ENCODE measurements around the gene RASAL2.

RASAL2 gene

DNA sequence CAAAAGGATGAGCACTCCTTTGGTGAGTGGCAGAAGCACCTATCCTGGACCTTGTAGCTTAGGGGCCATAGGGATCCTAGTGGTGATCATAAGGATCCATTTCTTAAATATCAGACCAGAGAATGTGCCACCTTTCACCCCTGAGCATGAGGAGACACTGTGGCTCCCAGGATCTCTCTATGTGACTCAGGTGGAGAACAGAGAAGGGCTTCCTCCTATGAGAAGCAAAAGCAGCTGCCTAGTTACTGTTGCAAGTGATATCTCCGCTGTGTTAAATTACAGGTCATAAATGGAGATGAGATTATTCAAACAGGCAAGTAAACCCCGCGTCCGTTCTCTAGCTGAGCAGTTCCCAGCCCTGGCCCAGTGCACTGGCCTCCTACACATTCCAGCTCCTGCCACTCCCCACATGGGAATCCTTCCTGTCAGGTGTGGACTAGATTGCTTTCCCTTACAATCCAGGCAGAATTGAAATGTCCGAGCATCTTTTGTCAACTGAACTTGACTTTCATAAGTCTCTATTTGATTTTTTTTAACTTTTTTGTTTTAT is 376.6 kb downstream of the RASAL2 start:
- DNase-seq, result no peak

DNA sequence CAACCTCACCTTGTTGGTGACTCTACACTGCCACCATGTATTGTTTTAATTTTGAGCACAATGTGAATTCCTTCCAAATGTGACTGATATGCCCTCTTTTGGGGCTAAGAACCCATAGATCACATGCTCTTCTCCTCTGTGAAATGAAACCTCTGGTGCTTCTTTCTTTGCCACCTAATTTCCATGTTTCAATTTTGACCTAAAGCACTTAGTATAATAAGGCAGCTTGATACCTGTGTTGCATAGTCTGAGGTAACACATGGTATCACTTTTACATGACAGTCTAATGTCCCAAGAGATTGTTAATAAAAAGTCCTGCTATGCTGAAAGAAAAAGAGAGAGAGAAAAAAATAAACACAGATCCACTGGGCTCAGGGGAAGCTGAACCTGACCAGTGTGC is 378.6 kb downstream of the RASAL2 start:
- no peak for DNase-seq

DNA sequence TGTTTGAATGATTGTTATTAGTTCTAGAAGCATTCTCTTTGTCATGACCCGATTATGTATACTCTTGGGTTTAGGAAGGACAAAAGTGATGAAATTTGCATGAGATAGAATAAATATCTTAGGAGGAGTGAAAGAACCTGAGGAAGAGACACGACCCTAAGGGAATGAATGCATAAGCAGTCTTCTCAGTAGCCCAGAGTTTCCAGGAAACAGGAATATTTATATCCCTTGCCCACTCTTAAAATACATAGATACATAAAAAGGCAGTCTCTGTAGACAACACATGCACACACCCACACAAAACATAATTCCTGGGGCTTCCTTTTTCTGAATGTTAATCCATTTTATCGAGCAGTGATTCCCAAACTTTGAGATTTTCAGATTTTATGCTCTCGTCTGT is 383.5 kb downstream of the RASAL2 start:
- no peak for DNase-seq

DNA sequence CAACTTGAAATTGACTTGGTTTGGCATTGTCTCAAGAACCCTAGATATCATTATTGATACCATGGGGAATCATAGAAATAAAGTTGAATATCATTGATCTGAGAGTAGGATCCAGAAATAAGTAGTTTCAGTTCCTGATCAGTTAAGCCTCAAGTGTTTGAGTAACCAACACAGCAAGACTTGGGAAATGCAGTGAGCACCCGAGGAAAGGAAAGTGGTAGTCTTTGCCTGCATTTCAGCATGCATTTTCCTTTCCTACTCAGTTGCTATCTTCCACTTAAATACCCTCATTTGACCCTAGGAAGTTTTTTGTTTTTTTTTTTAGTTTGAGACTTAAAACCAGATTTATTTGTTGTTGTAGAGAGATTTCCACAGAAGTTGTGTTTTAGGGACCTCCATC is 383.9 kb downstream of the RASAL2 start:
- peak; percentile 13 for DNase-seq

DNA sequence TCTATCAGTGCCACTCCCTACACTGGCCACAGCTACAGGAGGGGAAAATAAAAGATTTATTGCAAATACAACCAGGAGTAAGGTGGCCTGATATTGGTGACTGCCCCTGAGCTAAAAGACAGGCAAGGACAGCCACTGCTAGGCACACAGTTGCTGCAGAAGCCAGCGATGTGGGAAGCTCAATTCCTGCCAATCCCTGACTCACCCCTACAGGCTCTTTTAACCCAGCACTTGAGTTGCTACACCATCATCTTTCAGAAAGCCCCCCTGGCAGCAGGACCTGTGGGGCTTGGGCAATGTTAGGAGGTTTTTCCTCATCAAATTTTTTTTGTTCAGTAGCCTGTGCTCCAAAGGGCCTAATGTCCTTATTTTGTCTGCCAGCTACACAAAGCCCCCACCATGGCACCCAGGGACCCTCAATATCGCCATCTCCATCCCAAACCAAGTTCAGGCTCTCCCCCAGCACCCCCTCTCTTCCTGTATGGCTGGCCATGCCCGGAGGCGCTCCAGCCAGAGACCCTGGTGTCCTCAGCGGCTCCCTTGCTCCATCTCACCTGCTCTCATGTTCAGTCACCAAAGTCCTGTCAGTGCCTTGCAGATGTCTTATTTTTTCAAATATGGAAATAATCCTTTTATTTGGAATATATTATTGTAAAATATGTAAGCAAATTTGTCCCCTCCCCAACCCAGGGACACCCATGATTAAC is 389.5 kb downstream of the RASAL2 start:
- no peak for DNase-seq

DNA sequence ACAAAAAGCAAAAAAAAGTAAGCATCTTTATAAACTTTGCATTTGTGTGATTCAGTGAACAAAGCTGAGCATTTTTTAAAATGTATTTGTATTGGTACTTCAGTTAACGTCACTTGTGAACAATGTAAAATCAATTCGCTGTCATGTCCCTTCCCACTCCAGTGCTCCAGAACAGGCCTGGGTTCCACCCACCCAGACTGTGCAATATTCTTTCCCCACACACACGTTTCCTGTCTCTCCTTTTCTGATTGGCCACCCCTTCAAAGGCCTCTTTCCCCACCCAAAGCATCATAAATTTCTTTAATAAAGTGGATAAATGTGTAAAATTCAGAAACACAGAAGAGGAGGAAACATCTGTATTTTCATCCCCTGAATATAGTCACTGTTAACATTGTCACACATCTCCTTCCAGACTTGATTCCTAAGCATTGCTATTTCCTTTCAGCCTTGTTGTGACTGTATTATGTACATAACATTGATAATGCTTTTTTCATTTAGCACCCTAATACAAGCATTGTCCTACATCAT is 390.9 kb downstream of the RASAL2 start:
- DNase-seq, result no peak

DNA sequence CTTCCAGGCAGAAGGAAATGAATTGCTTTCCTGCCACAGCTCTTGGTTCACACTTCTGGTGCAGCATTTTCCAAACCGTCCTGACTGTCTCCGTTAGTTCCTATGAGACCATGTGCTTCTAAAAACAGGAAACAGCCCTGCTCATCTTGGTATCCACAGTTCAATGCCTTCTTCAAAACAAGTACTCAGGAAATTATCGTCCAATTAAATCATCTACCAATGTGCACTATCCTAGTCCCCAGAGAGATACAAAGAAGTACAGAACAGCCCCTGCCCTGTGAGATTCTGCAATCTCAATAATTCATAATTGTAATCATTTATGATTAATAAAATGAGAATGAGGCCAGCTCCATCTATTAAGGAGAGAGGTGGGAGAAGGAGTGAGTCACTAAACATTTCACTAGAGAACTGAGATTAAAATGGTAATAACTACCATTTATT is 391.7 kb downstream of the RASAL2 start:
- DNase-seq, result no peak

DNA sequence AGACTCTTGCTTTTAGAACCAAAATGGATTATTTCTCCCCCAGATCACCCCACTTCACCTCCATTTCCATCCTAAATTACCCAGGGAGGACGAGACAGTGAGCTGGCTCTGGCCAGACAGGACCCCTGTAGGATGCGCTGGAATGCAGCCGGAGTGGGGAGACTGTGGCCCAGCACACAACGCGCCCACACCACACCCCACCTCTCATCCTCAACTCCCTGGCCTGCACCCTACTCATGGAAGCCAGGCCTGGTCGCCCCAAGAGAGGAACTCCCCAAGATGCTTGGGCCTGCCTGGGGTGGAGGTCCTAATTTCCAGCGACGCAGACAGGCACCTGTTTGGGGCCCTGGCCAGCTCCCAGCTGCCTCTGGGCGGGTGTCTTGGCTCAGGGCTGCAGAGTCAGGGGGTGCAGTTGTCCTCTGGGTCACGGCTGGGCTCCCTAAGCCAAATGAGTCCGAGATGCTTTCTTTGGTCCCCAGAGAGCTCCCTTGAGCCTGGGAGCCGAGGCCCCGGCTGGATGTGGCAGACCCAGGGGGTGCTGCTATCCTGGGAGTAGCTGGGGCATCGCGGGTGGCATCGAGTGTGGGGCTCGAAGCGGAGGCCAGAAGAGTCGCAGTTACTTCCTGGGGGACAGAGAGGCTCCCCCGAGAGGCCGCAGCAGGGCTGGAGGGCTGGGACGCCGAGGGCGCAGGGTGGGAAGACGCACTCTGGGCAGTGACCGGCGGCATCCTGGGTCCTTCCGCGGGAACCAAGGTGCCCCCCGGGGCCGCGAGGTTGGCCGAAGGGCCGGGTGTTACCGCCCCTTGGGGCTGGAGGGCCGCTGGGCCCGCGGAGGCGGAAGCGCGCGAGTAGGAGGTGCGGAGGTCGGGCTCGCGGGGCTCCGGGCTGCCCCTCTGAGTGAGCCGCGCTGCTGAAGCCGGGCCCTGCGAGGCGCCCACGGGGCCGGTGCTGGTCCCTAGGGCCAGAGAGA is 392.5 kb downstream of the RASAL2 start:
- DNase-seq, result no peak

DNA sequence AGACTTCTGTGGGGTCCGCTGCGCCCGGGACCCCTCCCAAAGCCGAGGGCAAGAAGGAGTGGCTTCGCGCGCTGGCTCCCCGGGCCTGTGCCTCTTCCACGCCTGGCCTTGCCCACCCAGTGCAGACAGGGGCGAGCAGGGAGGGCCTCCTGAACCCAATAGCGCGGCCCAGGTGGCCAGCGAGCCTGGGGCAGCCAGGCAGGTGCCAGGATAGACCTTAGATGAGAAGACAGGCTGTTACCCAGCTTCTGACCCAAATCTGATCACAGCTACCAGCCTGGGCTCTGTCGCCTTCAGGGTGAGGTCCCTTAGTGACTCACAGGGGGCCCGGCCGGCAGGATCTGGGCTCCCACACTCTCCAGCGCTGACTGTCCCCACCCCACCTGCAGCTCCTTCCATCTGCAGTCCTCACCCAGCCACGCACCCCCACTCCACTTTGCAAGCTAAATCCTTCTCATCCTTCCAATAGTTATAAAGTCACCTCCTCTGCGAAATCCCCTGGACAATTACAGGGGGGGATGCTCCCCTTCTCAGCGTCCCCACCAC is 393.2 kb downstream of the RASAL2 start:
- no peak for DNase-seq

DNA sequence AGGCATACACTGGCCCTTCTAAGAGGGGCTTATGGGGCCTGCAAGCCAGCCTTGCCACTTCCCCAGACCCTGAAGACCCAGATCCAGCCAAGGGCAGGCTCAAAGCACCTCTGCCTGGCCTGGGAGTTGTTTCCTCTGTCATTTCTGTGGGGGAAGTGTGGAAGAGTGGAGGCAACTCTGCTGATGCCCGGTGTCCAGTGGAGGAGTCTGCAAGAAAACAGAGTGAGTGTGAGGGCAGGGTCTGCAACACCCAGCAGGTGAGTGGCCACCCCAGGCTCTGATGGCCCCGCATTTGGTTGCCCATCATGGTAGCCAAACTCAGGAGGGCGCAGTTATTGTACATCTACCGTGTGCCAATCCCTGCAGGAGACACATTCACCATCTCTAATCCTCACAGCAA is 394.5 kb downstream of the RASAL2 start:
- no peak for DNase-seq

DNA sequence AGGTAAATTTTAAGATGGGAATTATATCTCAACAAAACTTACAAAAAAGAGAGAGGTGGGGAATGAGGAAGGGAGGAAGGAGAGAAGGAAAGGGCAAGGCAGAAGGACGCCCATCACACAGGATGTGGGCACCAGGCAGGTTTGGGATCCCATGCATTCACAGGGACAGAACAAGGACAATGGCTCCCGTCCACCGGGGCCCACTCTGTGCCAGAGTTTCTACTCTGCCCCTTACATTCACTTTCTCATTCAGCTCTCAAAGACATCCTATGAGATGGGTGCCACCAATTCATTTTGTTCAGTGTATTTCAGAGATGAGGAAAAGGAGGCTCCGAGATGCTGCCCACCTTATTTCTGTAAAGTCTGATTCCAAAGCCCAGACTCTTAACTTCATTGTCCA is 395.5 kb downstream of the RASAL2 start:
- DNase-seq, result no peak

DNA sequence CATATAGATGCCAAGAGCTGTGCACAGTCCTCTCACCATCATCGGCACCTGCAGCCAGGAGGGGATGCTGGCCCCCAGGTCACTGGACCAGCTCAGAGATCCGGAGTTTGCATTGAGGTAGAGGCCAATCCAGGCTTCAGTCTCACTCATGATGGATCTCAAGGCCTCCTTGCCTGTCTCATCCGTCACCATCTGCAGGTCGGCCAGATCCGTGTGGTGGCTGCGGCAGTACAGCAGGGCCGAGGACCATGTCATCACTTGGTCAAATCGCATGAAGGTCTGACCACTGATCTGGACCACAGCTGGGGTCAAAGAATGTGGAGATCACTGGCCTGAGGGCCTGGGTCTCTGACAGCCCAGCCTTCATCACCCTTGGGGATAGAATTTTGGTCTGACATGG is 396.2 kb downstream of the RASAL2 start:
- DNase-seq, result no peak

DNA sequence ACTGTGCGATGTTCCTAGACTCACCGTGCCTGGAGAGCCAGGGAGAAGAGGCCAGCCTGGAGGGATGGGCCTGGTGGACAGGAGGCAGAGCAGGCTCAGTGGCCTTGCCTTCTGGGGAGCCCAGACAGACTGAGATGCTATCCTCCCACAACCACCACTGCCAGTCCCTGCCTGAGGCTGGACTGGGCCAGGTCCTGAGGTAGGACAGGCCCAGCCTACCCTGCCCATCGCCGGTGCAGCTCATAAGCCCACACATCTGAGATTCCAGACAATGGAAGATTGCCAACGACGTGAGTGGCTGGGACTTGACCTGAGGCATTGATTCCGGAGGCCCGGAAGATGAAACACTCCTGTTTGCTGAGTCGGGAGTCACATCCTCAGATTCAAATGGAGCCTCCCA is 397.1 kb downstream of the RASAL2 start:
- no peak for DNase-seq

DNA sequence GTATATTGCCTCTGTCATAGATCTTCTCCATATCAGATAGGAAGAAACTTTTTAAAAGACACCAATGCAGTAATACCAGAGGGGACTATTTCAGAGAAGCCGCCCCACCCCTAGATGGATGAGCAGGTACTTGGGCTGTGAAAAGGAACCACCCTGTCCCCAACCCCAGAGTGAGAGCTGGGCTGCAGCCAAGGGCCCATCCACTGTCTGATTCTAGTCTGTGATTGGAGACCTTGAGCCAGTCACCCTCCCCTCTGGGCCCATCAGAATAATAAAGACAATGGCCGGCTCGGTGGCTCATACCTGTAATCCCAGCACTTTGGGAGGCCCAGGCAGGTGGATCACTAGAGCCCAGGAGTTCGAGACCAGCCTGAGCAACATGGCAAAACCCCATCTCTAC is 397.8 kb downstream of the RASAL2 start:
- DNase-seq, result no peak

DNA sequence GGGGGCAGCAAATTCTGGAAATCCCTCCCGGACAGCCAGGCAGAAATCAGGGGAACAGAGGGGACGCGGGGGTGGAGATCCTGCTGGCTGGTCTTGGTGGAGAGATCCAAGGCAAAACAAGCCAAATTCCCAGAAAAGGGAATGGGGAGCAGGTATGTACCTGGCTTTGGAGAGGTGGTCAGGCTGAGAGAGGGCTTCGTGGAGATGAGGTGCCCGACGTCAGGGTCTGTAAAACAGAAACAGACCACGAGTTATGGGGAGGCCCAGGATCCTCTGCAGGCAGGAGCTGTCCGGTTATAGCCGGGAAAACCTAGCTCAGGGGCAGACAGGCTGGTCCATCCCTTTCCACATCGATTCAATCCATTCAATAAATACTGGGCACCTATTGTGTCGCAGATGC is 398.4 kb downstream of the RASAL2 start:
- DNase-seq, result no peak

DNA sequence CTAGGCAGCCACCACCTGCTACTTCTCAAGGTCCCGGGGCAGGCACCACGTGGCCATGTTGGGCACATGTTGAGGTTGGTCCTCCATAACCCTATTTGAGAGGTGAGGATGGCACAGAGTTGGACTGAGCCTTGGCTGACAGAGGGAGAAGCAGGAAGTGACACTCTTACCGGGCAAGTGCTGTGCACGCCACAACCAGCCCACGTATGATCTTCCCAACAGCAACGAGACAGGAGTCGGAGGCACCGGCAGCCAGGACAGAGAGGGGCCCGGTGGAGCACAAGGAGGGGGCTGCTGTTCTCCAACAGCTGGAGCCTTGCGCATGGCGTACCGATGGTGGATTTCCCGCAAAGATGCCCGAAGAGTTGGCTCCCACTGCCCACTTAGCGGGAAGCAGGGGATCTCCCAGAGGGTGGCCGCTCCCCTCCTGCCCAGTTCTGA is 399.4 kb downstream of the RASAL2 start:
- no peak for DNase-seq

DNA sequence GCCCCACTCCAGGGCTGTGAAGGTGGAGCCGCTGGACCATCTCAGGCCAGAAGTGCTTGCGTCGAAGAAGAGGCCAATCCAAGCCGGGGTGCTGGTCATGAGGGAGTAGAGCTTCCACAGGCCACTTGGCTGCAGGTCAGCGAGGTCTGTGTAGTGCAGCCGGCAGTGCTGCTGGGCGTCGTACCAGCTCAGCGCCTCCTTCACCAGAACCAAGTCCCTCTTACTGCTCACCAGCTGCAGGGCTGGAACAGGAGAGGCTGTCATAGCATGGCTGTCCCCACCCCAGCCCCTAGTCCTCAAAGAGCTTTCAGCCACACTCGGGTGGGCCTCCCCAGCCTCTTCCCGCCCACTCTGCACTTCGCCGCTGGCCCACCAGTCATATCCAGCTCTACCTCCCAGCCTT is 400.7 kb downstream of the RASAL2 start:
- DNase-seq, result no peak

DNA sequence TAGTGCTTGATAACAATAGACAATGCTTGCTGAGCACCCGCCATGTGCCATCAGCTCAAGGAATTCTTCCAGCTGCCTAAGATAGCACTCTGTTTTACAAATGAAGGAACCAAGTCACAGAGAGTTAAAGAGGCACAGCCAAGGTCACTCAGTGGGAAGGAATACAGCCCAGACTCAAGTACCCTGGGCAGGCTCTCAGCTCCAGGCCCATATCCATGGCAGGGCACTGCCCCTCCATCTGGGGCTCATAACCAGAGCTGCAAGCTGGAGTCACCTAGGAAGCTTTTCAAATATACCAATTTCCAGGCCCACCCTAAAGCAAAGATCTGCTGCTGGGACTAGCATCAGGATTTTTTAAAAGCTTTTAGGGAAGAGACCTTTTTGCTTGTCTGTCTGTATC is 401.3 kb downstream of the RASAL2 start:
- DNase-seq, result no peak

DNA sequence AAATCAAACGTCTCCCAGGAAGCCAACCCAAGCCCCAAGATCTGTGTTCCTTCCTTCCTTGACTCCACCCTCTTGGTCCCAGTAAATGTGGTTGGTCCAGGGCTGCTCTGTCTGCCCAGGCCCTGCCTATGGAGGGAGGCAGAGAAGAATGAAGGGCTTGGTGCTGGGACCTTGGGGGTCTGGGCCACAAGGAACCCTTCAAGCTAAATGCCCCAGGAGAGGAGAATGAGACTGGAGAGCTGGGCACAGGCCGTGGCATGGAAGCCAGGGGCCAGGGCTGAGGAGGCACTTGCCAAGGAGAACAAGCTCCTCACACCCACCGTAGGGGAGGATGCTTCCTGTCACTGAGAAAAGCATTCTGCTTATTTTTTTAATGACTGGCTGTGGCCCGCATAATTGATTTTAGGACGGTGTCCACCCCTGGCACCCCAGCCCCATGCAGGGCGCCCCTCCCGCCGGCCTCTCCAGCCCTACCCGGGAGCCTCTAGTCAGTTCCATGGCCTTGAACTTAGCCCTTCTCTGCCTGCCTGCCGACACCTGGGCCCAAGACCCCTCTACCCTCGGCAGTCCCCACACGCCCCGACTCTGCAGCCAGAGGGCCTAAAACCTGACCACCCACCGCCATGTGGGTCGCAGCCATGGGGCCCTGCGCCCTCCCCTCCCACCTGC is 402.0 kb downstream of the RASAL2 start:
- DNase-seq, result no peak

DNA sequence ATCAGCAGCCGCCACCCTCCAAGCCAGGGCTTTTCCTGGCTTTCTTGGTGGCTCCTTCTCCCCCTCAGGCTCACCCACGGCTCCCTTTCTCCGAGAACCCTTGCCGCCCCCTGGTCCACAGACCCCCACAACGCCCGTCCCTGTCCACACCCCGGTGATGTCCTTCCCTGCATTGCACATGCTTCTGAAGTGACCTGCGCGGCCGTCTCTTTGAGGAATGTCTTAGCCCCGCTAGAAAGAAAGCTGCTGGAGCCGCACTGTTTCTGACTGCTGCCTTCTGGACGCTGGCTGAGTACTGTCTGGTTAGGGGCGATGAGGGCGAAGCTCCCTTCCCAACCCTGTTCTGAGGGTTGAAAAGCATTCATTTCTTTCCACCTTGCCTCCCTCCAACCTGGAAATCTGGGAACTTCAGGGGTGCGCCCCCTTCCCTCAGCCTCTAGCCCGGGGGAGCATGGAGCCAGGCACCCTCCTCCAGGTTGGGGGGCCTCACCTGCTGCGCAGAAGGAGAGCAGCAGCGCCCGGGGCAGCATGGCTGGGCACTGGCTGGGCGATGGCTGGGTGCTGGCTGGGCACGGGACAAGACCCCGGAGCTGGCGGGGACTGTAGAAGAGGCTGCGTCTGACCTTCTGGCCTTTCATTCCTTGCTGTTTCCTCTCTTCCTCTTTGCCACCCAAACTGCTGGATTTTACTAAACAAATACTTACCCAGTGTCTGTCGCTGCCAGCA is 402.7 kb downstream of the RASAL2 start, which contains the start of gene CLEC20A:
CLEC20A (minus strand) TSS at position 555 of the 726 bp plus-strand sequence; CDS start at position 530, 25 bp downstream.
- no peak for DNase-seq

DNA sequence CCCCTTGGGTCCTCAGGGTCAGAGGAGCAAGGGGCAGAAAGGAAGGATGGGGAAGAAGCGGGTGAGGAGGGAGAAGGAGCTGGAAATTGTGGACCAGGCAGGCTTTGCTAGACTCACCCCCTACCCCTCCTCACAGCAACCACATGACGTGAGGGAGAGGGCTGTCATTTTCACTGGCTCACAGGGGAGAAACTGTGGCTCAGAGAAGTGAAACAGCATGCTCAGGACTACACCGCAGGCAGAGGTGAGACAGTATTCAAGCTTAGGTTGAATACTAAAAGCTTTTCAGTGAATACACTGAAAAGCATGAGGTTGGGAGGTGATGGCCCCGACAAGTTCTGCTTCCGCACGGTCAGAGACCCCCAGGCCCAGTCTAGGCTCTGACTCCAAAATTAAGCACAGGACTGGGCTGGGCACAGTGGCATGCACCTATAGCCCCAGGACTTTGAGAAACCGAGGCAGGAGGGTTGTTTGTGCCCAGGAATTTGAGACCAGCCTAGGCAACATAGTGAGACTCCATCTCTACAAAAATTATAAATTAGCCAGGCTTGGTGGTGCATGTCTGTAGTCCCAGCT is 404.1 kb downstream of the RASAL2 start:
- DNase-seq, result no peak
